Suprapubic skin (tissue), 3 donors: ENCODE measurements around the gene STAU1.

ENCODE experiments used
- EP300 ChIP-seq: sonication (generic); formaldehyde crosslinking; IDR thresholded peaks from one replicate; pipeline ENCODE4 v1.6.1; 2017; ENCODE audit warnings: antibody characterized with exemption
- TF ChIP-seq, protein P1 (sequence below), 2 donors: fragments of 200-600 bp in 1 of 2; fragments of 450-650 bp in 1 of 2; sonication (generic) in 1 of 2; IDR thresholded peaks; one replicate each; pipeline ENCODE4 v1.5.1; 2016 to 2019; ENCODE audit warnings: antibody characterized with exemption in 2 of 2, mild to moderate bottlenecking in 1 of 2, moderate library complexity in 1 of 2

DNA sequence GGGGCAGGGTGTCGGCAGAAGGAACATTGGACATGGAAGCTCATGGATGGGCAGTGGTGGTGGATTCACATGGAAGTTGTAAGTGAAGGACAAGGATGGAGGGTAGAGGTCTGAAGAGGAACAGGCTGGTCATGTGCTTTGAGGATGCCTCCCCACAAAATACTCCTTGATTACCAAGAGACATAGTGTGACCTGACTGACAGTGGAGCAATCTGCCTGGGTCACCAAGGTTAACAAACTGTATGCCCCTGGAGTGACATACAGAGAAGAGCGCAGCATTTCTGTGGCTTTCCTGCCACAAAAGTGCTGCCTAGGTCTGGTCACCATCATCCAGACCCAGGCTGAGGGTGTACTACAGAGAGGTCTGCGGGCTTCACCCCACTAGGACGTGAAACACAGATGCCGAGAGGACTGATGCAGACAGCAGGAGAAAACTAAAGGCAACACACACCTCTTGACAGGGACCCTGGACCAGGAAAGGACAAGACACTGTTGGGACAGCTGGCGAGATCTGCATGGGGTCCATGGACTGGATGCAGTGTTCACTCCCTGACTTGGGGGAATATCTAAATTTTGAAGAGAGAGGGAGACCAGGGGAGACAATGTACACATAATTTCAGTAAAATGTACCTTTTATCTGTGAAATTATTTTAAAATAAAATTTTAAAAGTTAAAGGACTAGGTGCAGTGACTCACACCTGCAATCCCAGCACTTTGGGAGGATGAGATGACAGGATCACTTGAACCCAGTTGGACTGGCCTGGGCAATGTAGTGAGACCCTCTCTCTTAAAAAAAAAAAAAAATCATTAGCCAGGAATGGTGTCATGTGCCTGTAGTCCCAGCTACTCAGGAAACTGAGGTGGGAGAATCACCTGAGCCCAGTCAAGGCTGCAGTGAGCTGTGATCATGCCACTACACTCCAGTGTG, 77.1 kb downstream of the STAU1 start:
- TF ChIP-seq, protein P1, sequence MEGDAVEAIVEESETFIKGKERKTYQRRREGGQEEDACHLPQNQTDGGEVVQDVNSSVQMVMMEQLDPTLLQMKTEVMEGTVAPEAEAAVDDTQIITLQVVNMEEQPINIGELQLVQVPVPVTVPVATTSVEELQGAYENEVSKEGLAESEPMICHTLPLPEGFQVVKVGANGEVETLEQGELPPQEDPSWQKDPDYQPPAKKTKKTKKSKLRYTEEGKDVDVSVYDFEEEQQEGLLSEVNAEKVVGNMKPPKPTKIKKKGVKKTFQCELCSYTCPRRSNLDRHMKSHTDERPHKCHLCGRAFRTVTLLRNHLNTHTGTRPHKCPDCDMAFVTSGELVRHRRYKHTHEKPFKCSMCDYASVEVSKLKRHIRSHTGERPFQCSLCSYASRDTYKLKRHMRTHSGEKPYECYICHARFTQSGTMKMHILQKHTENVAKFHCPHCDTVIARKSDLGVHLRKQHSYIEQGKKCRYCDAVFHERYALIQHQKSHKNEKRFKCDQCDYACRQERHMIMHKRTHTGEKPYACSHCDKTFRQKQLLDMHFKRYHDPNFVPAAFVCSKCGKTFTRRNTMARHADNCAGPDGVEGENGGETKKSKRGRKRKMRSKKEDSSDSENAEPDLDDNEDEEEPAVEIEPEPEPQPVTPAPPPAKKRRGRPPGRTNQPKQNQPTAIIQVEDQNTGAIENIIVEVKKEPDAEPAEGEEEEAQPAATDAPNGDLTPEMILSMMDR (IDR thresholded peaks at IDR 0.05) = no peak
- no peak for TF ChIP-seq EP300
